Neural cell (in vitro differentiated cells): ENCODE results near the gene KDM1A. TPM values are rescaled to one million over a fixed set of nuclear protein-coding genes. Genes with fewer than 3 reads are reported as not detected.

ENCODE experiments used
- H2AFZ ChIP-seq: fragments of 200-600, 300-800 bp; sonication (generic), shearing (Covaris generic); 2 replicates; pipeline ENCODE4 v1.6.0; 2014; ENCODE audit warnings: low read depth, mild to moderate bottlenecking, antibody characterized with exemption, low read length, moderate library complexity
- H3F3A ChIP-seq: fragments of 200-600 bp; shearing (Covaris generic); 2 replicates; pipeline ENCODE4 v1.6.1; 2016; ENCODE audit warnings: mild to moderate bottlenecking, moderate library complexity, mixed read lengths, antibody characterized with exemption, low read length; ENCODE audit not compliant: insufficient read depth, poor library complexity, severe bottlenecking
- H3K27ac ChIP-seq: fragments of 200-600, 300-800 bp; sonication (generic), shearing (Covaris generic); 2 replicates; pipeline ENCODE4 v1.5.1; 2014; ENCODE audit warnings: mild to moderate bottlenecking, low read length, moderate library complexity
- H3K27me3 ChIP-seq: fragments of 300-800, 200-600 bp; sonication (generic), shearing (Covaris generic); 2 replicates; pipeline ENCODE4 v1.6.0; 2014; ENCODE audit warnings: mild to moderate bottlenecking, low read depth, low read length, moderate library complexity; ENCODE audit not compliant: insufficient read depth
- H3K36me3 ChIP-seq: fragments of 300-800, 200-600 bp; sonication (generic), shearing (Covaris generic); 2 replicates; pipeline ENCODE4 v1.5.1; 2014; ENCODE audit warnings: mild to moderate bottlenecking, antibody characterized with exemption, low read length, moderate library complexity; ENCODE audit not compliant: insufficient read depth
- H3K4me2 ChIP-seq: fragments of 300-800, 200-600 bp; sonication (generic), shearing (Covaris generic); 2 replicates; pipeline ENCODE4 v1.6.0; 2014; ENCODE audit warnings: mild to moderate bottlenecking, low read length
- H3K4me3 ChIP-seq: fragments of 300-800, 200-600 bp; sonication (generic), shearing (Covaris generic); 2 replicates; pipeline ENCODE4 v1.5.1; 2014; ENCODE audit warnings: mild to moderate bottlenecking, low read length, moderate library complexity
- H3K79me2 ChIP-seq: fragments of 200-600 bp; shearing (Covaris generic); replicated peaks from 2 replicates; pipeline ENCODE4 v1.6.0; 2014; ENCODE audit warnings: mild to moderate bottlenecking, low read length, moderate library complexity; ENCODE audit not compliant: insufficient read depth
- H3K9ac ChIP-seq: fragments of 300-800, 200-600 bp; sonication (generic), shearing (Covaris generic); 2 replicates; pipeline ENCODE4 v1.6.1; 2016; ENCODE audit warnings: mild to moderate bottlenecking, low read length, mixed read lengths
- H3K9me2 ChIP-seq: fragments of 200-600 bp; shearing (Covaris generic); 2 replicates; pipeline ENCODE4 v1.6.1; 2016; ENCODE audit warnings: mild to moderate bottlenecking, low read length, mixed read lengths; ENCODE audit not compliant: insufficient read depth
- H3K9me3 ChIP-seq: fragments of 200-600, 300-800 bp; sonication (generic), shearing (Covaris generic); 2 replicates; pipeline ENCODE4 v1.6.1; 2016; ENCODE audit warnings: mild to moderate bottlenecking, mixed run types, low read length, moderate library complexity, mixed read lengths
- H4K20me1 ChIP-seq: fragments of 200-600 bp; shearing (Covaris generic); 2 replicates; pipeline ENCODE4 v1.6.1; 2016; ENCODE audit warnings: mild to moderate bottlenecking, mixed run types; ENCODE audit not compliant: insufficient read depth
- CTCF ChIP-seq: fragments of 450-650 bp; IDR thresholded peaks from 2 replicates; pipeline ENCODE4 v1.5.1; 2014; ENCODE audit warnings: antibody characterized with exemption, mild to moderate bottlenecking, moderate library complexity; ENCODE audit not compliant: poor library complexity, severe bottlenecking
- EP300 ChIP-seq: fragments of 450-650 bp; conservative IDR thresholded peaks from 2 replicates; pipeline ENCODE4 v1.6.1; 2014; ENCODE audit warnings: antibody characterized with exemption, mild to moderate bottlenecking, moderate library complexity; ENCODE audit not compliant: poor library complexity, severe bottlenecking
- EZH2 ChIP-seq: fragments of 200-600, 300-800 bp; shearing (Covaris generic), sonication (generic); IDR thresholded peaks from 2 replicates; pipeline ENCODE4 v1.6.1; 2014; ENCODE audit warnings: antibody characterized with exemption, low read length, borderline replicate concordance, mild to moderate bottlenecking; ENCODE audit not compliant: insufficient read depth, poor library complexity, severe bottlenecking
- MXI1 ChIP-seq: fragments of 450-650 bp; conservative IDR thresholded peaks from 2 replicates; pipeline ENCODE4 v1.6.1; 2014; ENCODE audit warnings: antibody characterized with exemption, mild to moderate bottlenecking; ENCODE audit not compliant: poor library complexity, severe bottlenecking
- POLR2AphosphoS5 ChIP-seq: IDR thresholded peaks from 2 replicates; pipeline ENCODE4 v1.6.1; 2012
- RAD21 ChIP-seq: fragments of 450-650 bp; conservative IDR thresholded peaks from 2 replicates; pipeline ENCODE4 v1.6.1; 2014; ENCODE audit warnings: antibody characterized with exemption, mild to moderate bottlenecking, moderate library complexity
- REST ChIP-seq: IDR thresholded peaks from 2 replicates; pipeline ENCODE4 v1.6.1; 2012; ENCODE audit warnings: borderline replicate concordance
- SMC3 ChIP-seq: fragments of 450-650 bp; conservative IDR thresholded peaks from 2 replicates; pipeline ENCODE4 v1.6.1; 2014; ENCODE audit warnings: antibody characterized with exemption, mild to moderate bottlenecking, moderate library complexity; ENCODE audit not compliant: poor library complexity
- TAF1 ChIP-seq: IDR thresholded peaks from 2 replicates; pipeline ENCODE4 v1.6.1; 2012; ENCODE audit warnings: low read depth
- polyA plus RNA-seq: library from polyadenylated mRNA; depleted of rRNA; stranded (reverse); fragments of >200 nt; gene quantifications from 2 replicates; pipeline ENCODE4 v1.2.3, GENCODE V29; 2014

KDM1A gene
- polyA plus RNA-seq, 1 donor from 2014 or later: 276 TPM

DNA sequence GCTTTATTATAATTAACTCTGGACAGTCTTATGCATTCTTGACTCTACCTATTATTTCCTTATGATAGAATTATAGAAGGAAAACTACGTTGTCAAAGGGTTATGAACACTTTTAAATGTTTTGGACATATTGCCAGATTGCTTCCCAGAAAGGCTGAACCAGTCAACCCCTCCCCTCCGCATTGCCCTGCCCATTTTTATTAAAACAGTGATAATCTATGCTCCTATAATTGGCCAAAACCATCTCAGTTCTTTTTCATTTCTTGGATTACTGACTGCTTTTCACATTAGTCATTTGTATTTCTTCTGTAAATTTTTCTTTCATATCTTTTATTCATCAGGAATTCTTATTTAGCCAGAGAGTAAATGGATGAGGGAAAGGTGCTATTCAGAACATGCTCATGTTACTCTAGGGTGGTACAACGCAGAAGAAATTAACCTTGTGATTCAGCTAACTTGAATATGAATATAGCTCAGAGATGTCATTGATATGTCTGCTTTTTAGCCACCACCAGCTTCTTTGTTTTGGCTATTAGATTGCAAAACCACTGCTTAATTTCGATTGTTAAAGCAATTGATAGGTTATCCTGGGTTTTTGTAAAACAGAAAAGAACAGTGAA lies 32.1 kb downstream of the KDM1A start:
- Histone ChIP-seq H3K4me2 (no peak overlapping the region), H3K79me2 (peaks cover 46% of the 10 kb centered on the region), H3K27ac (no peak overlapping the region), H3K27me3 (no peaks in the 10 kb centered on the region), H3K9me2 (no peaks in the 10 kb centered on the region), H4K20me1 (no peaks in the 10 kb centered on the region), H3K9ac (no peak overlapping the region), H3K9me3 (no peaks in the 10 kb centered on the region), H3F3A (no peaks in the 10 kb centered on the region), H2AFZ (no peak overlapping the region), H3K4me3 (no peak overlapping the region), H3K36me3 (no peaks in the 10 kb centered on the region)
- TF ChIP-seq EZH2 (no peak), MXI1 (no peak), TAF1 (no peak), POLR2AphosphoS5 (no peak)

DNA sequence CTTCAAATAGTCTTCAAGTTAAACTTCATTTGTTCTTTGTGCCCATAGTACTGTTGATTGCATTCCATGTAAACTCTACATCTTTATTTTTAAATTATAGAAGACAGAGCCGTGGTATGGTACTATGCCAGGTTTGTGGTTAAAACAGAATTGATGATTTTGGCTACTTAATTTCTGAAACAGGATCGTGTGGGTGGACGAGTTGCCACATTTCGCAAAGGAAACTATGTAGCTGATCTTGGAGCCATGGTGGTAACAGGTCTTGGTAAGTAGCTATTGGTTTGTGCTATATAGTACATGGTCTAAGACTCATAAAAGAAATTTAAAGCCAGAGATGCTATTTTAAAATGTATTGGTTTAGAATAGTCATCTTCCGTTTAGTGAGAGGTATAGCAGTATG lies 38.0 kb downstream of the KDM1A start:
- no peak overlapping the region for H3K9ac ChIP-seq
- no peak overlapping the region for H3K4me2 ChIP-seq
- H4K20me1 ChIP-seq: no peaks in the 10 kb centered on the region
- no peaks in the 10 kb centered on the region for H3K9me3 ChIP-seq
- no peak overlapping the region for H2AFZ ChIP-seq
- H3K4me3 ChIP-seq: no peak overlapping the region
- H3K27ac ChIP-seq: no peak overlapping the region
- no peaks in the 10 kb centered on the region for H3K9me2 ChIP-seq
- peaks cover 17% of the 10 kb centered on the region for H3K79me2 ChIP-seq
- TF ChIP-seq EZH2 (no peak), EP300 (no peak), SMC3 (no peak), MXI1 (no peak), REST (no peak), POLR2AphosphoS5 (no peak), TAF1 (no peak), CTCF (no peak), RAD21 (no peak)
- H3K27me3 ChIP-seq: no peaks in the 10 kb centered on the region
- peaks cover 20% of the 10 kb centered on the region for H3K36me3 ChIP-seq
- no peaks in the 10 kb centered on the region for H3F3A ChIP-seq
